ENCODE data around the gene FGF19. TPM values are rescaled to one million over a fixed set of nuclear protein-coding genes. Genes with fewer than 3 reads are reported as not detected.

Gene FGF19
- total RNA-seq, 1 experiment from 2014 or later = not detected

GRCh38 chr11:69656536-69657455 lies 47.0 kb downstream of the FGF19 start:
- DNase-seq (ENCODE audit: low read depth) = no peak

GRCh38 chr11:69655479-69656428 lies 48.1 kb downstream of the FGF19 start:
- peak; percentile 37 for DNase-seq (ENCODE audit: low read depth)

GRCh38 chr11:69654660-69655478 lies 49.0 kb downstream of the FGF19 start:
- DNase-seq (ENCODE audit: low read depth) = peak; percentile 50

- DNase-seq (ENCODE audit: low read depth) = no peak
Observed at GRCh38 chr11:69654001-69654659, 49.7 kb downstream of the FGF19 start.

GRCh38 chr11:69653406-69653960 lies 50.3 kb downstream of the FGF19 start:
- no peak for DNase-seq (ENCODE audit: low read depth)

- no peak for DNase-seq (ENCODE audit: low read depth)
Observed at GRCh38 chr11:69652999-69653398, 50.8 kb downstream of the FGF19 start.

- DNase-seq (ENCODE audit: low read depth) = no peak
Observed at GRCh38 chr11:69651834-69652620, 51.8 kb downstream of the FGF19 start.

GRCh38 chr11:69650832-69651344 lies 52.9 kb downstream of the FGF19 start:
- DNase-seq (ENCODE audit: low read depth) = no peak

- peak; percentile 30 for DNase-seq (ENCODE audit: low read depth)
Observed at GRCh38 chr11:69650081-69650831, 53.6 kb downstream of the FGF19 start.

GRCh38 chr11:69649576-69649900 lies 54.3 kb downstream of the FGF19 start:
- no peak for DNase-seq (ENCODE audit: low read depth)

GRCh38 chr11:69648679-69649575 lies 54.9 kb downstream of the FGF19 start:
- no peak for DNase-seq (ENCODE audit: low read depth)

Other genes starting within 250 kb of the FGF19 start
- gene LINC01488, start 222.4 kb downstream of the FGF19 start, total RNA-seq (2014; rRNA removed; shearing (Covaris generic)) = not detected in 2 replicates
- gene CCND1, start 62.9 kb downstream of the FGF19 start, total RNA-seq (2014; rRNA removed; shearing (Covaris generic)) = 617 and 803 TPM in 2 replicates
- gene LTO1, start 28.7 kb downstream of the FGF19 start, total RNA-seq (2014; rRNA removed; shearing (Covaris generic)) = 18.6 and 20.4 TPM in 2 replicates
- gene FGF4, start 71.3 kb upstream of the FGF19 start, total RNA-seq (2014; rRNA removed; shearing (Covaris generic)) = not detected in 2 replicates
- not detected in 2 replicates for gene FGF3, start 115.4 kb upstream of the FGF19 start, total RNA-seq (2014; rRNA removed; shearing (Covaris generic))